ENCODE data around the gene CPB2.

CPB2 gene

GRCh38 chr13:46100191-46100815, 4.5 kb downstream of the CPB2 start:
- 86% methylated on average over 1 of the region's 1 CpG; no CpG with 5 or more reads in 1 of the 2 experiments for WGBS, 2 experiments (ENCODE audit: insufficient coverage in 2 of 2)
- Histone ChIP-seq H3K27ac (ENCODE audit: low read depth, low read length, severe bottlenecking) (peak overlapping the region; percentile 4), H3K4me3 (ENCODE audit: extremely low read depth, insufficient read depth, low read length, poor library complexity, severe bottlenecking) (no peak overlapping the region), H3K9me3 (ENCODE audit: control insufficient read depth, low read length) (no peaks in the 10 kb centered on the region), H3K4me1 (ENCODE audit: control insufficient read depth, insufficient read depth, low read length, poor library complexity, severe bottlenecking) (no peaks in the 10 kb centered on the region), H3K36me3 (ENCODE audit: control insufficient read depth, insufficient read depth, low read length) (no peaks in the 10 kb centered on the region)

DNA sequence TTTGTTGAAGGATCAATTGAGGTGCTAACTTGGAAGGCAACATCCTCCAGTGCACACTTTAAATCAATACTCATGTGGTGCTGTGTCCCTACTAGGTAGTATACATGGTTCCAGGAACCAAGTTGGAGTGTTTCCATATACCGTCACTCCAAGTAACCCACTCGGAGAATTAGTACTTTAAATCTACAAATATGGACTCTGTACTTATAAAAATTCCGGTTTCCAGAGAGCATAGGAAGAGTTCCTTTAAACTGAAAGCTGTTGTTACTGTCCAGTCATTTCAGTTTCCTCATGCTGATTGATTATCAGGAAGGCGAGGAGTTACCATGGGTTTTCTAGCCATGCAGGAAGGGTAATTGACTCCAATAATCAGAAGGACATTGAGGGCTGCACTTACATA, 7.2 kb downstream of the CPB2 start:
- no peak overlapping the region for H3K4me3 ChIP-seq (ENCODE audit: extremely low read depth, insufficient read depth, low read length, poor library complexity, severe bottlenecking)
- no peaks in the 10 kb centered on the region for H3K4me1 ChIP-seq (ENCODE audit: control insufficient read depth, insufficient read depth, low read length, poor library complexity, severe bottlenecking)
- H3K9me3 ChIP-seq (ENCODE audit: control insufficient read depth, low read length) = no peaks in the 10 kb centered on the region
- H3K36me3 ChIP-seq (ENCODE audit: control insufficient read depth, insufficient read depth, low read length) = no peaks in the 10 kb centered on the region
- H3K27ac ChIP-seq (ENCODE audit: low read depth, low read length, severe bottlenecking) = no peak overlapping the region
- 94 to 100% methylated on average over 2 to 3 of the region's 4 CpGs for WGBS, 2 experiments (ENCODE audit: insufficient coverage in 2 of 2)

DNA sequence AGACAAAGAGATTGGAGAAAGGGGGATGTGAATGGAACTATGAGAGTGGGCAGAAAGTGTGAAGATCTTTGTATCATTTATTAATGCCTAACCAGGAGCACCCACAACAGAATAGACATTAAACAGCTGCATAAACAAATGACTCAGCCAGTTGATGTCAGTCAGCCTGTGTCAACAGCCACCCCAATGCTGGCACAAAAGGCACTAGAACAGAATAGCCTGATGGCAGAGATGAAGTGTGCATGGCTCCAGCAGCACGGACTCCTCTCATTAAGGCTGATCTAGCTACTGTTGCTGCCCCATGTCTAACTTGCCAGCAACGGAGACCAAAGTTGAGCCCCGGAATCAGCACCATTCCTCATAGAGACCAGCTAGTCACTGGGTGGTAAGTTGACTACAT, 7.8 kb downstream of the CPB2 start:
- no peak overlapping the region for H3K4me3 ChIP-seq (ENCODE audit: extremely low read depth, insufficient read depth, low read length, poor library complexity, severe bottlenecking)
- no peaks in the 10 kb centered on the region for H3K36me3 ChIP-seq (ENCODE audit: control insufficient read depth, insufficient read depth, low read length)
- no peaks in the 10 kb centered on the region for H3K9me3 ChIP-seq (ENCODE audit: control insufficient read depth, low read length)
- no peaks in the 10 kb centered on the region for H3K4me1 ChIP-seq (ENCODE audit: control insufficient read depth, insufficient read depth, low read length, poor library complexity, severe bottlenecking)
- 89 to 90% methylated on average over 3 of the region's 3 CpGs for WGBS, 2 experiments (ENCODE audit: insufficient coverage in 2 of 2)
- H3K27ac ChIP-seq (ENCODE audit: low read depth, low read length, severe bottlenecking) = no peak overlapping the region

DNA sequence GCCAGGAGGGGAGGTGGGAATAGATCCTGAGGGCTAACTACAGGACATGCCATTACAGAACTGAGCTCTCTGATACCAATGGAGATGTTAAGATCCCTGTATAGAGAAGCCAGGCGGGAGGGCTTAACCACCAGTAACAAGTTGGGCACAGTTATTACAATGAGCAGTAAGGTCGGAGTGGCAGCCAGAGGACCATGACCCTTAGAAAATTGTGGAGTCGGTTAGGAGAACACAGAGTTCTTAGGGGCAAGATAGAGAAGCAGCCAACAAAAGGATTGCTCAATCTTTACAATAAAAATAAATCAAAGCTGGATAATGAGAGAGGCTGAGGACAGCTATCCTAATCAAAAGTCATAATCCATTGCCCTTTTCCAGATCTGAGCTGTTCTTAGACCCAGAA, 10.4 kb downstream of the CPB2 start:
- 88 to 100% methylated on average over 2 to 3 of the region's 3 CpGs for WGBS, 2 experiments (ENCODE audit: insufficient coverage in 2 of 2)
- Histone ChIP-seq H3K27ac (ENCODE audit: low read depth, low read length, severe bottlenecking) (no peak overlapping the region), H3K4me1 (ENCODE audit: control insufficient read depth, insufficient read depth, low read length, poor library complexity, severe bottlenecking) (no peaks in the 10 kb centered on the region), H3K9me3 (ENCODE audit: control insufficient read depth, low read length) (no peaks in the 10 kb centered on the region), H3K36me3 (ENCODE audit: control insufficient read depth, insufficient read depth, low read length) (no peaks in the 10 kb centered on the region), H3K4me3 (ENCODE audit: extremely low read depth, insufficient read depth, low read length, poor library complexity, severe bottlenecking) (no peak overlapping the region)

GRCh38 chr13:46088821-46089562, 15.8 kb downstream of the CPB2 start:
- 64 to 79% methylated on average over 2 to 3 of the region's 5 CpGs for WGBS, 2 experiments (ENCODE audit: insufficient coverage in 2 of 2)
- Histone ChIP-seq H3K4me1 (ENCODE audit: control insufficient read depth, insufficient read depth, low read length, poor library complexity, severe bottlenecking) (no peaks in the 10 kb centered on the region), H3K4me3 (ENCODE audit: extremely low read depth, insufficient read depth, low read length, poor library complexity, severe bottlenecking) (no peak overlapping the region), H3K36me3 (ENCODE audit: control insufficient read depth, insufficient read depth, low read length) (no peaks in the 10 kb centered on the region), H3K9me3 (ENCODE audit: control insufficient read depth, low read length) (no peaks in the 10 kb centered on the region), H3K27ac (ENCODE audit: low read depth, low read length, severe bottlenecking) (no peak overlapping the region)

DNA sequence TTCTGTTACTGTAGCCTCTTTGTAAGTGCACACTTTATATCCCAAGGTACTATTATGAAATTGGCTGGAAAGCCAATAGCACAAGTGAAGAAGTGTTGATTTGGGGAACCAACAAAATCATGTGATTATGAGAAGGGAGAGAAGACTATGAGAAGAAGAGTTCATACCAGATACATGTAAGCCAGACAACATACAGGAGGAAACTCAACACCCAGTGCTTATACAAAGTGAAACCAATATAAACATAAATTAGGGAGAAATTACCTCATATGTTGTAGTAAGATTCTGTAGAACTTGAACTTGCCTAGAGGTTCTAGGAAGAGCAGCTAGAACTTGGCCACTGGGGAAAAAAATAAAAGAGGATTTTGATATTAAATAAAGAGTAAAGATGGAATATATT, 17.4 kb downstream of the CPB2 start:
- no peak overlapping the region for H3K27ac ChIP-seq (ENCODE audit: low read depth, low read length, severe bottlenecking)
- H3K9me3 ChIP-seq (ENCODE audit: control insufficient read depth, low read length) = no peaks in the 10 kb centered on the region
- H3K4me1 ChIP-seq (ENCODE audit: control insufficient read depth, insufficient read depth, low read length, poor library complexity, severe bottlenecking) = no peaks in the 10 kb centered on the region
- H3K36me3 ChIP-seq (ENCODE audit: control insufficient read depth, insufficient read depth, low read length) = no peaks in the 10 kb centered on the region
- H3K4me3 ChIP-seq (ENCODE audit: extremely low read depth, insufficient read depth, low read length, poor library complexity, severe bottlenecking) = no peak overlapping the region

GRCh38 chr13:46086985-46087384, 17.8 kb downstream of the CPB2 start:
- Histone ChIP-seq H3K4me1 (ENCODE audit: control insufficient read depth, insufficient read depth, low read length, poor library complexity, severe bottlenecking) (no peaks in the 10 kb centered on the region), H3K36me3 (ENCODE audit: control insufficient read depth, insufficient read depth, low read length) (no peaks in the 10 kb centered on the region), H3K9me3 (ENCODE audit: control insufficient read depth, low read length) (no peaks in the 10 kb centered on the region), H3K27ac (ENCODE audit: low read depth, low read length, severe bottlenecking) (no peak overlapping the region), H3K4me3 (ENCODE audit: extremely low read depth, insufficient read depth, low read length, poor library complexity, severe bottlenecking) (no peak overlapping the region)
- 88 to 91% methylated on average over 7 to 9 of the region's 12 CpGs for WGBS, 2 experiments (ENCODE audit: insufficient coverage in 2 of 2)

DNA sequence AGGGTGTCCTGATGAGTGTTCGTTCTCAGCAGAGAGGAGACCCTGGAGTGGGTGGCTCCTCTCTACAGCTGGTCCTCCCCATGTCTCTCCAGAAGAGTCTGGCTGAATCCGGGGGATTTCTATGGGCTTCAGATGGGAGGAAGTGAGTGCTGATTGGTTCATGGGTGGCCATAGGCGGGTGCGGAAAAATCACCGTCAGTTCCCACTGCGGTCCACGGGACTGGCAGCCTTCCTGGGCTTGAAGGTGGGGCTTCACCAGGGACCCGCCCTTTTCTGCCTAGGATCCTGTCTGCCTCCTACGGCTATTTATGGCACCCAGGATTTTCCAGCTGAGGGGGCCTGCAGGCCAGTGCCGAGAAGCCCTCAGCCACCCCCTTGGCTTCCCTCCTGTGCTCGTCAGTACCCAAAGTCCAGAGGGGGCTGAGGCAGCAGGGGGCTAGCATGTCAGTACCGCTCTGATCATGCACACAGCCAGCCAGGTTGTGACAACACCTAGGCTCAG, 18.4 kb downstream of the CPB2 start:
- WGBS, 2 experiments (ENCODE audit: insufficient coverage in 2 of 2) = 83 to 93% methylated on average over 7 to 10 of the region's 12 CpGs
- Histone ChIP-seq H3K4me3 (ENCODE audit: extremely low read depth, insufficient read depth, low read length, poor library complexity, severe bottlenecking) (no peak overlapping the region), H3K9me3 (ENCODE audit: control insufficient read depth, low read length) (no peaks in the 10 kb centered on the region), H3K27ac (ENCODE audit: low read depth, low read length, severe bottlenecking) (no peak overlapping the region), H3K36me3 (ENCODE audit: control insufficient read depth, insufficient read depth, low read length) (no peaks in the 10 kb centered on the region), H3K4me1 (ENCODE audit: control insufficient read depth, insufficient read depth, low read length, poor library complexity, severe bottlenecking) (no peaks in the 10 kb centered on the region)

- 90 to 99% methylated on average over 9 to 13 of the region's 13 CpGs for WGBS, 2 experiments (ENCODE audit: insufficient coverage in 2 of 2)
- H3K9me3 ChIP-seq (ENCODE audit: control insufficient read depth, low read length) = no peaks in the 10 kb centered on the region
- no peak overlapping the region for H3K4me3 ChIP-seq (ENCODE audit: extremely low read depth, insufficient read depth, low read length, poor library complexity, severe bottlenecking)
- H3K4me1 ChIP-seq (ENCODE audit: control insufficient read depth, insufficient read depth, low read length, poor library complexity, severe bottlenecking) = no peaks in the 10 kb centered on the region
- no peaks in the 10 kb centered on the region for H3K36me3 ChIP-seq (ENCODE audit: control insufficient read depth, insufficient read depth, low read length)
- no peak overlapping the region for H3K27ac ChIP-seq (ENCODE audit: low read depth, low read length, severe bottlenecking)
Observed at GRCh38 chr13:46085737-46086136, 19.1 kb downstream of the CPB2 start.

DNA sequence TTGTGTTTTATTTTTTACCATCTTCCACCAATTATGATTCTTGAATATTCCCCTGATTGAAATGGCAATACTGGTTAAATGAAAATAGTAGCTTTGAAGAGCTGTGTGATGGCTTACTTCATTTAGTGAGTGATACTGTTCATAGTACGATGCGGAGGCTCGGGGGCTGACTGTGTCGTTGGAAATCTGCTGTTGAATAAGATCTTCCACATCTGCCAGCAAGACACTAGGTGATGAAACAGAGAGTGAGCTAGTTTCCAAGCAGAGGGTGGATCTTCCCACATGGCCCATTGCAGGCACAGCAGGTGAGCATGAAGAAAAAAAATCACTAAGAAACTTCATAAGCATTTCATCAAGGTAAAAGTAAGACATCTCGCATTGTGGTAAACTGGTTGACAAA, 22.5 kb downstream of the CPB2 start:
- 89 to 91% methylated on average over 5 of the region's 5 CpGs for WGBS, 2 experiments (ENCODE audit: insufficient coverage in 2 of 2)
- H3K4me1 ChIP-seq (ENCODE audit: control insufficient read depth, insufficient read depth, low read length, poor library complexity, severe bottlenecking) = no peaks in the 10 kb centered on the region

DNA sequence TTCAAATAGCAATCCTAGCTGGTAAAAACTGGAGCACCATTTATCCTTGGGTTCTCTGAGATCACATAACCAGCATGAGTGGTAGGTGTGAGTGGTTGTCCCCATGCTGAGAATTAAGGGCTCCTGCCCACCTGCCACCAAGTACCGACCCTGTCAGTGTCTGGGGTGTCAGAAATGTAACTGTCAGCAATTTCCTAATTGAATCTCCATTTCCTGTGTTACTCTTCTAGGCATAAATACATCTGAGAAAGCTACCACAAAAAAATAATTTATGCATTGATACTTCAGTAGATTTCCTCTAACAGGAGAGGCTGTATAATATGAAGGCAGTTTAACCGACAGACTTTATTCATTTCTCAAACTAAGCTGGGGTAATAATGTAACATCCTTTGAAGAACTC, 25.1 kb downstream of the CPB2 start:
- WGBS, 2 experiments (ENCODE audit: insufficient coverage in 2 of 2) = 80% methylated on average over 1 of the region's 2 CpGs; no CpG with 5 or more reads in 1 of the 2 experiments
- Histone ChIP-seq H3K27ac (ENCODE audit: low read depth, low read length, severe bottlenecking) (no peak overlapping the region), H3K4me3 (ENCODE audit: extremely low read depth, insufficient read depth, low read length, poor library complexity, severe bottlenecking) (no peak overlapping the region), H3K4me1 (ENCODE audit: control insufficient read depth, insufficient read depth, low read length, poor library complexity, severe bottlenecking) (no peaks in the 10 kb centered on the region), H3K36me3 (ENCODE audit: control insufficient read depth, insufficient read depth, low read length) (no peaks in the 10 kb centered on the region), H3K9me3 (ENCODE audit: control insufficient read depth, low read length) (no peaks in the 10 kb centered on the region)

More for the DNA sequence above, 22.5 kb downstream of the CPB2 start:
- H3K9me3 ChIP-seq (ENCODE audit: control insufficient read depth, low read length) = no peaks in the 10 kb centered on the region
- H3K36me3 ChIP-seq (ENCODE audit: control insufficient read depth, insufficient read depth, low read length) = no peaks in the 10 kb centered on the region
- no peak overlapping the region for H3K4me3 ChIP-seq (ENCODE audit: extremely low read depth, insufficient read depth, low read length, poor library complexity, severe bottlenecking)
- no peak overlapping the region for H3K27ac ChIP-seq (ENCODE audit: low read depth, low read length, severe bottlenecking)

All from mesodermal cell (in vitro differentiated cells).